ENCODE data around the gene FLT3LG.

The FLT3LG gene

DNA sequence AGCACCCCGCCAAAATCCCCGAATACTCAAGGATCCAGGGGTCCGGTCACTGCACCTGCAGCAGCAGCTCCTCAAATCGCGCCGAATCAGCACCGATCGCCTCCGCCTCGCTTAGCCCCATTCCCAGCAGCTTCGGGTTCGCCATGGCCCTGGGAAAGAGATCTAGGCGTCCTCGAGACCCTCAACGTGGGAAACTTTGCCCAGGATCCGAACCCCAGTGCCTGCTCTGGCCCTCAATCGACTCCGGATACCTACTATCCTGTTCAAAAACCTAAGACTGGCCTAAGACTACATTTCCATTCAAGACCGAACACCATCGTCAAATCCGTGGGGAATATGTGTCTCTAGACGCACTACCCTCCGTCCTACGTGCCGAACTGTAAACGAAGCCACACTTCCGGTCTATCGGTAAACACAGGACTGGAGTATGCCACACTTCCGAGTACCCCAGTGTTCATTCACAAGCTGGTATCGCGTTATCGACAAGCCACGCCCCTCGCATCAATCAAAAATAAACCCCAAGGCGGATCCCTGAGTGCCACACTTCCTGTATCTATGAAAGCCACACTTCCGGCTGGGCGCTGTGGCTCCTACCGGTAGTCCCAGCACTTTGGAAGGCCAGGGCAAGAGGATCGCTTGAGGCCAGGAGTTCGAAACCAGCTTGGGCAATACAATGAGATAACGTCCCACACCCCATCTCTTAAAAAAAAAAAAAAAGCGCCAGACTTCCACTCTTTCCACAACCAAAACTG, 22.4 kb upstream of the FLT3LG start, which contains the start of gene PIH1D1:
PIH1D1 (minus strand) TSS at position 385 of the 752 bp plus-strand sequence; CDS start at position 145, 240 bp downstream.
- DNase-seq (ENCODE audit: low read depth, low spot score): peak; percentile 99
- in situ Hi-C loops (cut with HindIII; ENCODE audit: low sequenced_read_pairs): no loop called here
- TF ChIP-seq, protein P1, sequence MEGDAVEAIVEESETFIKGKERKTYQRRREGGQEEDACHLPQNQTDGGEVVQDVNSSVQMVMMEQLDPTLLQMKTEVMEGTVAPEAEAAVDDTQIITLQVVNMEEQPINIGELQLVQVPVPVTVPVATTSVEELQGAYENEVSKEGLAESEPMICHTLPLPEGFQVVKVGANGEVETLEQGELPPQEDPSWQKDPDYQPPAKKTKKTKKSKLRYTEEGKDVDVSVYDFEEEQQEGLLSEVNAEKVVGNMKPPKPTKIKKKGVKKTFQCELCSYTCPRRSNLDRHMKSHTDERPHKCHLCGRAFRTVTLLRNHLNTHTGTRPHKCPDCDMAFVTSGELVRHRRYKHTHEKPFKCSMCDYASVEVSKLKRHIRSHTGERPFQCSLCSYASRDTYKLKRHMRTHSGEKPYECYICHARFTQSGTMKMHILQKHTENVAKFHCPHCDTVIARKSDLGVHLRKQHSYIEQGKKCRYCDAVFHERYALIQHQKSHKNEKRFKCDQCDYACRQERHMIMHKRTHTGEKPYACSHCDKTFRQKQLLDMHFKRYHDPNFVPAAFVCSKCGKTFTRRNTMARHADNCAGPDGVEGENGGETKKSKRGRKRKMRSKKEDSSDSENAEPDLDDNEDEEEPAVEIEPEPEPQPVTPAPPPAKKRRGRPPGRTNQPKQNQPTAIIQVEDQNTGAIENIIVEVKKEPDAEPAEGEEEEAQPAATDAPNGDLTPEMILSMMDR (IDR thresholded peaks at IDR 0.05; ENCODE audit: low read depth, low read length): peak; percentile 12
- peak within 1 kb of the TSS; percentile 88 for H3K4me3 ChIP-seq (ENCODE audit: low read depth, low read length)

DNA sequence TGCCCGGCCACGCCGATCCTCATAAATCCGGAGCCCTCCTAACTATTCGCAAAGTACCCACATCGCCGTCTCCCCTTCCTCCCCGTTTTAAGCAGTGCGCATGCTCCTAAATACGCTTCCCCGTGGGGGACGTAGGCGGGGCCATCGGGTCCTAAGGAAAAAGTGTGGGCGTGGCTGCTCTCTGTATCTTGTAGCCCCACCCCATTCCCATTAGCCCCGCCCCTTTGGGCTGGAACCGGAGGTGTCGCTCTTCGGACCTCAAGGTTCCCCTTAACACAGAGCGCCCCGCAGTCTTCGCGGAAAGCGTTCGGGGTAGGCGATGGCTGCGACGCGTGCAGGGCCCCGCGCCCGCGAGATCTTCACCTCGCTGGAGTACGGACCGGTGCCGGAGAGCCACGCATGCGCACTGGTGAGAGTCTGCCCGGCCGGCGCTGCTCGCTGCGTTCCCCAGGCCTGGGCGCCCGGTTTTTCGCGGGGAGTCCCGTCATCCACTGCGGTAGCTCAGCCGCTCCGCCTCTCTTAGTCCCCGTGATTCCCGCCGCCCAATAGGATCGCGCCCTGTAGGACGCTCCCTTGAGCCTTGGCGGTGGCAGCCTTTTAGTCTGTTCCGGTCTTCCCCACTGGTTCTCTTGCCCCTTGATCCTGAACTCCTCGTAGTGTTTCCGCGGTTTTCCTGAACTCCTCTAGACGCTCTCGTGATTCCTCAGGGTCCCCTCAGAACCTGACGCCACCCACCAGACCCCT, 20.8 kb upstream of the FLT3LG start, which contains the start of gene ALDH16A1:
ALDH16A1 (plus strand) TSS at position 213 of the 744 bp plus-strand sequence; CDS start at position 320, 107 bp downstream.
- in situ Hi-C loops (cut with HindIII; ENCODE audit: low sequenced_read_pairs): no loop called here
- peak within 1 kb of the TSS; percentile 74 for H3K4me3 ChIP-seq (ENCODE audit: low read depth, low read length)
- DNase-seq (ENCODE audit: low read depth, low spot score): peak; percentile 98
- TF ChIP-seq, protein P1 (IDR thresholded peaks at IDR 0.05; ENCODE audit: low read depth, low read length): no peak

DNA sequence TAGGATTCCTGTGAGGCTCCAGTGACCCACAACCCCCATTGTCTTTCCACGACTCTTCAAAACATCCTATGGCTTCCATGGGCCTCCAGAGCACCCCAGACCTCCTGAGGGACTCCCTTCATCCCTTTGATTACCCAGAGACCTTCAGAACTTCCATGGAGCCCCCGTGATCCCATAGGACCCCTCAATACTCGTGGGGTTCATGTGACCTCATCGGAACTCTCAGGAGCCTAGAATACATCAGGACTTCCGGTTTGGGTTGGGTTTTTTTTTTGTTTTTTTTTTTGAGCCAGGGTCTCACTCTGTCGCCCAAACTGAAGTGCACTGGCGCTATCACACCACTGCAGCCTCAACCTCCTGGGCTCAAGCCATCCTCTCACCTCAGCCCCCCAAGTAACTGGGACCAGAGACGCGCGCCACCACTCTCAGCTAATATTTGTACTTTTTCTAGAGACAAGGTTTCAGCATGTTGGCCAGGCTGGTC, 20.2 kb upstream of the FLT3LG start:
- H3K4me3 ChIP-seq (ENCODE audit: low read depth, low read length): peak overlapping the region; percentile 74
- TF ChIP-seq, protein P1 (IDR thresholded peaks at IDR 0.05; ENCODE audit: low read depth, low read length): no peak
- DNase-seq (ENCODE audit: low read depth, low spot score): no peak
- in situ Hi-C loops (cut with HindIII; ENCODE audit: low sequenced_read_pairs): no loop called here

DNA sequence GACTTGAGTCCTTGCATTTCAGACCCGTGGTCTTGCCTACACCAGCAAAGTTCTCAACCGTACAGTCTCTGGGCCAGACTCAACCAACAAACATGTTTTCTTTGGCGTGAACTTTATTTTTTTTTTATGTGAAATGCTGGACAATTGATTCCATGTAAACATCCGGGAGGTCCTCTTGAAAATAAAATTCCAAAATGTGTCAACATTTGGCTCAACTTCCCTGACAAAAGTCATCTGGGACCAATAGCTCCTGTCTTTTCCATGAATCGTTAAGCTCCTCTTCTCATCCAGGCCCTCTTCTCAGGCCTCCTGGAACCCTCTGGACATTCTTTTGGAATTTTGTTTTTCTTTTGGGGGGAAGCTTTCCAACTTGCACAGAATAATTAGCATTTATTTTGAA, 18.2 kb upstream of the FLT3LG start:
- TF ChIP-seq, protein P1 (IDR thresholded peaks at IDR 0.05; ENCODE audit: low read depth, low read length): no peak
- no peak overlapping the region for H3K4me3 ChIP-seq (ENCODE audit: low read depth, low read length)
- in situ Hi-C loops (cut with HindIII; ENCODE audit: low sequenced_read_pairs): no loop called here
- no peak for DNase-seq (ENCODE audit: low read depth, low spot score)

DNA sequence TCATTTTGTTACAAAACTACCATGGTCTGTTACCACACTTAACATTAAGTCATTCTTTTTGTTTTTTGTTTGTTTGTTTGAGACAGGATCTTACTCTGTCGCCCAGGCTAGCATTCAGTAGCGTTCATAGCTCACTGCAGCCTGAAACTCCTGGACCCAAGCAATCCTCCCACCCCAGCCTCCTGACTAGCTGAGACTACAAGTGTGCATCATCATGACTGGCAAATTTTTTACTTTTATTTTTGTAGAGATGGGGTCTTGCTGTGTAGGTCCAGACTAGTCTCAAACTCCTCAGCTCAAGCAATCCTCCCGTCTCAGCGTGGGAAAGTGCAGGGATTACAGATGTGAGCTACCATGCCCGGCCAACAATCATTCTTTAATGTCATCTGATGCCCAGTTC, 17.7 kb upstream of the FLT3LG start:
- no peak overlapping the region for H3K4me3 ChIP-seq (ENCODE audit: low read depth, low read length)
- TF ChIP-seq, protein P1 (IDR thresholded peaks at IDR 0.05; ENCODE audit: low read depth, low read length): no peak
- no peak for DNase-seq (ENCODE audit: low read depth, low spot score)
- in situ Hi-C loops (cut with HindIII; ENCODE audit: low sequenced_read_pairs): no loop called here

DNA sequence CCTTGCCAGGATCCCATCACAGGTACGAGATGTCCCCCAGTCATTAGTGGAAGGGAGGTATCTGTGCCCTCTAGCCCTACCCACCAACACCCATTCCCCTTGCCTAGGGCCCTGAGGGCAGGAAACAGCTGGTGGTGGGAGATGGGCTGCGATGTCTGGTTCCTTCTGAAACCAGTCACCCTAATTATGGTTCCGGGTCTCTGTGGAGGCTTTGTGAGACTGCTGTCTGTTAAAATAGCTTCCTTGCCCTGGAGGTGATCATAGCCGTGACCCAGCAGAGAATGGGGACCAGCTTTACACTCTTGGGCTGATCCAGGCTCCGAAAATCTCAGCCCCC, 15.5 kb upstream of the FLT3LG start:
- no peak for DNase-seq (ENCODE audit: low read depth, low spot score)
- TF ChIP-seq, protein P1 (IDR thresholded peaks at IDR 0.05; ENCODE audit: low read depth, low read length): no peak
- H3K4me3 ChIP-seq (ENCODE audit: low read depth, low read length): no peak overlapping the region
- in situ Hi-C loops (cut with HindIII; ENCODE audit: low sequenced_read_pairs): no loop called here
